Measurements from ENCODE around the gene IL23R.

IL23R gene, protein sequence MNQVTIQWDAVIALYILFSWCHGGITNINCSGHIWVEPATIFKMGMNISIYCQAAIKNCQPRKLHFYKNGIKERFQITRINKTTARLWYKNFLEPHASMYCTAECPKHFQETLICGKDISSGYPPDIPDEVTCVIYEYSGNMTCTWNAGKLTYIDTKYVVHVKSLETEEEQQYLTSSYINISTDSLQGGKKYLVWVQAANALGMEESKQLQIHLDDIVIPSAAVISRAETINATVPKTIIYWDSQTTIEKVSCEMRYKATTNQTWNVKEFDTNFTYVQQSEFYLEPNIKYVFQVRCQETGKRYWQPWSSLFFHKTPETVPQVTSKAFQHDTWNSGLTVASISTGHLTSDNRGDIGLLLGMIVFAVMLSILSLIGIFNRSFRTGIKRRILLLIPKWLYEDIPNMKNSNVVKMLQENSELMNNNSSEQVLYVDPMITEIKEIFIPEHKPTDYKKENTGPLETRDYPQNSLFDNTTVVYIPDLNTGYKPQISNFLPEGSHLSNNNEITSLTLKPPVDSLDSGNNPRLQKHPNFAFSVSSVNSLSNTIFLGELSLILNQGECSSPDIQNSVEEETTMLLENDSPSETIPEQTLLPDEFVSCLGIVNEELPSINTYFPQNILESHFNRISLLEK

DNA sequence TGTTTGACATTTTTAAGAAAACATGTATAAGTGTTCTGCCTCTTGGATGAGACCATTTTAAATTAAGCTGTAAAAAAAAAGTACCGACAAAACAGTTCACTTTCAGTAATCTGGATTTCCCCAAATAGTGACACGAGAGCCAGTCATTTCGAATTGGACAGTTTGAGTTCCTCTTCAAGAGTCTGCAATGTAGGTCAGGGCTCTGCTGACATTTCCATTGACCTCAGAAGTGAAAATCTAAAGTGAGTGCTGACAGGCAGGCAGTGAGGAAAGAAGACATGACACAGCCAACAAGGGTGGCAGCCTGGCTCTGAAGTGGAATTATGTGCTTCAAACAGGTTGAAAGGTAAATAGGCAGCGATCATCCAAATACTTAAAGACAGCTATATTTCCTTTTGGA is at the start of gene IL23R:
IL23R (plus strand) TSS at position 259 of the 400 bp plus-strand sequence. CDS start 1,667 bp downstream, outside the sequence.
- no peak for TF ChIP-seq ZNF274 (IDR thresholded peaks at IDR 0.05; ENCODE audit: low read depth, low read length)
- H3K4me3 ChIP-seq (ENCODE audit: low read length): no peak within 1 kb of the TSS

GRCh38 chr1:67118191-67118590 is 48.1 kb upstream of the IL23R start:
- no peak for TF ChIP-seq ZNF274 (IDR thresholded peaks at IDR 0.05; ENCODE audit: low read depth, low read length)
- H3K4me3 ChIP-seq (ENCODE audit: low read length): no peak overlapping the region

DNA sequence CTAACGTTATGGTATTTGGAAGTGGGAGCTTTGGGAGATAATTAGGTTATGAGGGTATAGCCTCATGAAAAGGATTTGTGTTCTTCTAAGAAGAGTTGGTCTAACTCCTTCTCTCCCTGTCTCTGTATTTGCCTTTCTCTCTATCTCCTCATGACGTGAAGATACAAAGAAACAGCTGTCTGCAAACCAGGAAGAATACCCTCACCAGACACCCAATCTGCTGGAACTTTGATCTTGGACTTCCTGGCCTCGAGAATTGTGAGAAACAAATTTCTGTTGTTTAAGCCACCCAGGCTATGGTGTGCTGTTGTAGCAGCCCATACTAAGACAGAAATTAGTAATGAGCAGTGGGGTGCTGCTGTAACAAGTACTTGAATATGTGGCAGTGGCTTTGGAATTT is 47.6 kb upstream of the IL23R start:
- TF ChIP-seq ZNF274 (IDR thresholded peaks at IDR 0.05; ENCODE audit: low read depth, low read length): no peak
- H3K4me3 ChIP-seq (ENCODE audit: low read length): no peak overlapping the region

DNA sequence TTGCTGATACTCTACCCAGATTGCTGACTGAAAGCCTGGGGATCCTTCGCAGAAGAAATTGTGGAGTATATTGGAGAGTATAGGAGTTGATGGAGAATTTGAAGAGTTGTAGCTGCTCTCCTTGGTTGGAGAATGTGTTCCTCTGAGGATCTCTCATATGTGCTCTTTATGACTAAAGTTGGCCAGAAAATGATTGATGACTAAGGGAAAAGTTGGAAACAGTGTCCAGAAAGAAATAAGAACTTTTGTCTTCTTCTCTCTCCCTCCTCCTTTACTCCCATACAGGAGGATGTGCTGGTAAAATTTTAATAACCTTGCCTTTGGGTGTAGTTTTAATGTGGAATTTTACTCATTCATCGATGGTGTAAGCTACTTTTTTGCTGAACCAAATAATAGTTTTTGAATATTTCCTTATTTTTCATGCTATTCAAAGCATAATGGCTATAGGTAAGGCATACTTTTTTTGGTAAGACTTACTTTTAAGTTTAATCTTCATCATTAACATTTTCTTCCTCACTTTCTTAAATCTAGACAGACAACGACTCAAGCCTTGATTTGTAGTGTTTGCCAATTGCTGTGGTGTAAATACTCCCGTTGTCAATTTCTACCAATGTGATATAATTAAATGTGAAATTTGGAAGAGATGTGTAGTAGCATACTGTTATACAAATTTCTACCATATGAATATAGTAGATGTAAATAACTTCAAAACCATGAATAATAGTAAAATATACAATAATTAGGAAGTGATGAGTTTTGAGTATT is 45.2 kb upstream of the IL23R start:
- no peak overlapping the region for H3K4me3 ChIP-seq (ENCODE audit: low read length)
- no peak for TF ChIP-seq ZNF274 (IDR thresholded peaks at IDR 0.05; ENCODE audit: low read depth, low read length)

GRCh38 chr1:67124455-67124854 is 41.8 kb upstream of the IL23R start:
- no peak overlapping the region for H3K4me3 ChIP-seq (ENCODE audit: low read length)
- TF ChIP-seq ZNF274 (IDR thresholded peaks at IDR 0.05; ENCODE audit: low read depth, low read length): no peak

DNA sequence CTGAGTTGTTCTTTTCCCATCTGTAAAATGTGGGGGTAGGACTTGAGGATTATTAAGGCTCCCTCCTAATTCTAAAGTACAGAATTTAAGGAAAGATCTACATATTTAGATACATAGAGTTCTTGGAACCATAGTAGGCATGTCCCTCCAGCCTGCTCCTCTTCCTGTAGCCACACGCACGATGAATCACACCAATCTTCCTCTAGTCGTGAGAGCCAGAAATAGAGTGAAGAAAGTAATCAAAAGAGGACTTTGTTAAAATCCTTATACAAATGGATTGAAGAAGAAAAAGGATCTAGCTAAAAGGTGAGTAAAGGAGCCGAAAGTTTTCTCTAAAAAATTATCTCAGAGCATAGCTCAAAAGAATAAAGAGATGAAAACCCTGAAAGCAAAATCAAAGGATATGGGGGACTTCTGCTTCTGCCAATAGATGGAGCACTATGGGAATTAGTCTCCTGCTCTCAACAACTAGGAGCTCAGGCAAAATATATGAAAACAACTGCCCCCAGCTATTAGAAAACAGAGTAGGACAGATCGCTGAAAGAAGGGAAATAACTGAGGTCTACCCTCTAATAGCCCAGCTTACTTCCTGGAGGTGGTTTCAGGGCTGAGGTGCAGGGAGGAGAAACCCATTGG is 40.0 kb upstream of the IL23R start:
- TF ChIP-seq ZNF274 (IDR thresholded peaks at IDR 0.05; ENCODE audit: low read depth, low read length): no peak
- H3K4me3 ChIP-seq (ENCODE audit: low read length): no peak overlapping the region

DNA sequence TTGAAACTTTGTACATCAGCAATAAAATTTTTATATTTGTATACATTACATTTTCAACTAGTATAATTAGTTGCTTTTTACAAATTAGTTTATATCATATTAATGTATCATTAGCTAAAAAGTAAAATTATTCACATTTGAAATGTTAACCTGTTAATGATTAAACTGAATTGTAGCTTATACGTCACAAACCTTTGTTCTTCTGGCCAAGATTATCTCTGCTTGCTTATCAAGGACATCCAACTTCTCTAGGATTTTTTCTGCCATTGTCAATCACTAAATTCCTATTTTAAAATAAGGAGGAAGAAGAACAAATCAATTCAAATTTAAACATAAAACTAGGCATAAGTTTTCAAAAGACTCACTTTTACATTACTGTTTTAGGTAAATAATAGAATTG is 39.3 kb upstream of the IL23R start:
- H3K4me3 ChIP-seq (ENCODE audit: low read length): no peak overlapping the region
- no peak for TF ChIP-seq ZNF274 (IDR thresholded peaks at IDR 0.05; ENCODE audit: low read depth, low read length)

GRCh38 chr1:67130673-67131072 is 35.6 kb upstream of the IL23R start:
- no peak for TF ChIP-seq ZNF274 (IDR thresholded peaks at IDR 0.05; ENCODE audit: low read depth, low read length)
- no peak overlapping the region for H3K4me3 ChIP-seq (ENCODE audit: low read length)

DNA sequence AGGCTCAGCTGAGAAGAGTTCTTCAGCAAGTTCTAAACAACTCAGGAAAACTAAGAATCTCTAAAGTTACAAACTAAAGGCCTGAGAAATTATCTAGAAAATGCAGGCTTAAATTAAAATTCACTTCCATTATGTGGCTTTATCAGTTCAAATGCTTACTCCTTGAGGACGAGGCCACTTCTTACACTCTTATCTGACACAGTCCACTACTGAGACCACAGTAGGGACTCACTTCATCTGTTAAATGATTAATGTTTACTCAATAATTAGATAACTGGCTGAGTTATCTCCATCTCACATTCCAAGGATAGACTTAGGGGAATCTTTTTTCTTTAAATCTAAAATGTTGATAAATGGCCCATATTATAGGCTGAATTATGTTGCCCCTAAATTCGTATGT is 33.1 kb upstream of the IL23R start:
- no peak for TF ChIP-seq ZNF274 (IDR thresholded peaks at IDR 0.05; ENCODE audit: low read depth, low read length)

GRCh38 chr1:67134695-67135094 is 31.6 kb upstream of the IL23R start, which contains the start of gene C1orf141:
TSS of gene C1orf141 (minus strand) at chr1:67134970. CDS start at chr1:67127240, 7,730 bp downstream.
- H3K4me3 ChIP-seq (ENCODE audit: low read length): peak within 1 kb of the TSS; percentile 11; the same call in 1 of the 2 replicates
- no peak for TF ChIP-seq ZNF274 (IDR thresholded peaks at IDR 0.05; ENCODE audit: low read depth, low read length)

More for the DNA sequence above, 33.1 kb upstream of the IL23R start:
- H3K4me3 ChIP-seq (ENCODE audit: low read length): no peak overlapping the region

GRCh38 chr1:67135354-67135753 is 30.9 kb upstream of the IL23R start:
- no peak for TF ChIP-seq ZNF274 (IDR thresholded peaks at IDR 0.05; ENCODE audit: low read depth, low read length)
- no peak overlapping the region for H3K4me3 ChIP-seq (ENCODE audit: low read length)

- H3K4me3 ChIP-seq (ENCODE audit: low read length): no peak overlapping the region
- no peak for TF ChIP-seq ZNF274 (IDR thresholded peaks at IDR 0.05; ENCODE audit: low read depth, low read length)
These were observed 28.9 kb upstream of the IL23R start for GRCh38 chr1:67137307-67137753.

DNA sequence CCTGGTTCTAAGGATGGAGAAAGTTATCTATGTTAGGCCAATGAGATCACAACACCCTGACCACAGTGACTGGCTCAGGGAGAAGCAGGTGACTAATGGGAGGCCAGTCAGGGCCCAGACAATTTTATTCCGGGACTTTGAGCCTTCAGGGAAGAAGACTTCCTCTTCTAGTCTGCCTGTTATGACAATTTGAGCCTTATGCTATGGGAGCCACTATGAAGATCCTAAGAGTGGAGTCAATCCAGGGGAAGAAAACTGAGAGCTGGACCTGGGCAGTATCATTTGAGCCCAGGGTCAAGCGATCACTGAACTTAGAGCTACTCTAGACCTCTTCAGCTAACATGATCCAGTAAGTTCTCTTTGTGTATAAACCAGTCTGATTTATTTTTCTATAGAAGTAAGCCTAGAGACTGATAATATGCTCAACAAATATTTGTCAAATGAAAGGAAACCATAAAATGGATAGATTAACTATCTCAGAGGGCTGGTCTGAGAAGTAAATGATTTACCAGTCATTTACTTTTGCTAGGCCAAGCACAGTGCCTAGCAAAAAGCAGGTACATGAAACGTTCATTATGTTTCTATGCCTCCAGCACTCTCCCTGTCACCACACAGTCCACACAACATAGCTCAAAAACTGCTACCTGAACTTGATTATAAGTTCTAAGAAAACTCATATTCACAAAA is 27.3 kb upstream of the IL23R start:
- no peak overlapping the region for H3K4me3 ChIP-seq (ENCODE audit: low read length)
- no peak for TF ChIP-seq ZNF274 (IDR thresholded peaks at IDR 0.05; ENCODE audit: low read depth, low read length)

All from GM08714 (cell line).